IPS-18a (cell line): ENCODE results near the gene ZNF543.
A peak's percentile ranks its signal among the peaks of the same experiment; 100 is the strongest.

Experiments used
- H3K27ac ChIP-seq: one replicate; pipeline ENCODE4 v1.5.1; 2013; ENCODE audit warnings: low read length
- H3K27me3 ChIP-seq: one replicate; pipeline ENCODE4 v1.6.1; 2013; ENCODE audit warnings: mild to moderate bottlenecking, low read length; ENCODE audit not compliant: control insufficient read depth, insufficient read depth
- H3K36me3 ChIP-seq: one replicate; pipeline ENCODE4 v1.6.1; 2013; ENCODE audit warnings: low read depth, low read length; ENCODE audit not compliant: control insufficient read depth
- H3K4me1 ChIP-seq: one replicate; pipeline ENCODE4 v1.6.1; 2013; ENCODE audit warnings: low read depth, low read length; ENCODE audit not compliant: control insufficient read depth
- H3K4me3 ChIP-seq: one replicate; pipeline ENCODE4 v1.5.1; 2013; ENCODE audit warnings: low read length
- H3K9ac ChIP-seq: one replicate; pipeline ENCODE4 v1.6.1; 2013; ENCODE audit warnings: mild to moderate bottlenecking, low read length, moderate library complexity
- H3K9me3 ChIP-seq: one replicate; pipeline ENCODE4 v1.6.1; 2013; ENCODE audit warnings: low read depth, low read length; ENCODE audit not compliant: control insufficient read depth

Gene ZNF543

DNA sequence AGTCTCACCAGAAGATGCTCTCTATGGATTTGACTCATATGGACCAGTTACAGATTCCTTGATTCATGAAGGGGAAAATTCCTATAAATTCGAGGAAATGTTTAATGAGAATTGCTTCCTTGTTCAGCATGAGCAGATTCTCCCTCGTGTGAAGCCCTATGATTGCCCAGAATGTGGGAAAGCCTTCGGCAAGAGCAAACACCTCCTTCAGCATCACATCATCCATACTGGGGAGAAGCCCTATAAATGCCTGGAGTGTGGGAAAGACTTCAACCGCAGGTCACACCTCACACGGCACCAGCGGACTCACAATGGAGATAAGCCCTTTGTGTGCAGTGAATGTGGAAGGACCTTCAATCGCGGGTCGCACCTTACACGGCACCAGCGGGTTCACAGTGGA lies 29.3 kb upstream of the ZNF543 start:
- Histone ChIP-seq H3K27ac (no peak overlapping the region), H3K4me3 (no peak overlapping the region), H3K9me3 (no peaks in the 10 kb centered on the region), H3K36me3 (peaks cover 77% of the 10 kb centered on the region), H3K4me1 (no peaks in the 10 kb centered on the region), H3K9ac (no peak overlapping the region), H3K27me3 (no peaks in the 10 kb centered on the region)

DNA sequence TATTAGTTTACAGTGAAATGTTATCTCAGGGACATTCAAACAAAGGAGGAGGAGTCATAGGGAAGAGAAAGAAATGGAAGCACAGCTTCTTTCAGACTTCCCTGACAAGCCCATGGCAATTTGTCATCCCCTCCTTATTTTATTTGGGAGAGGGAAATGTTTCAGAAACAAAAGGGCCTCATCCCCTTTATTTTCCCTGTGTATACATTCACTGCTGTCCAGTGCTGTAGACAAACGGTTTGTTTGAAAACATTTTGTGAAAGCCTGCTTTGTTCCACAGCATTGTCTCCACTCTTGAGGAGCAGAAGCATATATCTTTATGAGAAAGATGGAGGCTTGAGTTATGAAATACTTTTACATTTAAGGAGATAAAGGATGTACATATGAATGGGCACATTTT lies 27.7 kb upstream of the ZNF543 start:
- no peak overlapping the region for H3K27ac ChIP-seq
- no peaks in the 10 kb centered on the region for H3K27me3 ChIP-seq
- no peak overlapping the region for H3K4me3 ChIP-seq
- no peaks in the 10 kb centered on the region for H3K9me3 ChIP-seq
- no peaks in the 10 kb centered on the region for H3K4me1 ChIP-seq
- peaks cover 63% of the 10 kb centered on the region for H3K36me3 ChIP-seq
- no peak overlapping the region for H3K9ac ChIP-seq

DNA sequence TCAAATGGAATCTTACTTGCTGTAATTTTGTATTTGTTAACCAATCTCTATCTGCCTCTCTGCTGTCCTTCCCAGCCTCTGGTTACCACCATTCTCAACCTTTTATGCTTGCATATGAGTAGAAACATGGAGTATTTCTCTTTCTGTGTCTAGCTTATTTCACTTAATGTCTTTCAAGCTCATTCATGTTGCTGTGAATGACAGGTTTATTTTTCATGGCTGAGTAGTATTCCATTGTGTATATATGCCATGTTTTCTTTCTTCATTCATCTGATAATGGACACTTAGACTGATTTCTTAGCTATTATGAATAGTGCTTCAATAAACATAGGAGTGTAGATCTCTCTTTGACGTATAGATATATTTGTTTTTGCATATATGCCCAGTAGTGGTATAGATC lies 26.6 kb upstream of the ZNF543 start:
- Histone ChIP-seq H3K4me3 (no peak overlapping the region), H3K36me3 (peaks cover 56% of the 10 kb centered on the region)

DNA sequence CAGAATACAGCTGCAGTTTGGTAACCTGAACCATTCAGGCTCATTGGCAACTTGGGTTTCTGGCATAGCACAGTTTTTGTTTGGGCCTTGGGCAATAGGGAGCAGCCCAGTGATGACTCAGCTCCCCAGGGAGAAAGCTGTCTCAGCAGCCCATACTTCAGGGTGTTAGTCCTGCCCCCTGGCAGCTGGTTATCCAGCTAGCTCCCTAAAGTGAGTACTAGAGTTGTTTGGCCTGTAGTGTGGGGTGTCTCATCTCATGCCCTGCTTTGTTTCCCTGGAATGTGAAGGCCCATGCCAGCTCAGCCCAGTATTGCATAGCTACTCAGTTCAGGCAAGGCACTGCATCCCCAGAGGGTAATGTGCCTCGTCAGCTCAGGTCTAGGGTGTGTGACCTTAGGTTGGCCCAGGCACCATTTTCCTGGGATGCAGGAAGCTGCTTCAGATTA lies 18.2 kb upstream of the ZNF543 start:
- Histone ChIP-seq H3K4me1 (no peaks in the 10 kb centered on the region), H3K9me3 (no peaks in the 10 kb centered on the region), H3K4me3 (no peak overlapping the region), H3K9ac (no peak overlapping the region), H3K27me3 (no peaks in the 10 kb centered on the region), H3K27ac (no peak overlapping the region), H3K36me3 (peaks cover 9% of the 10 kb centered on the region)

More for the DNA sequence above, 26.6 kb upstream of the ZNF543 start:
- Histone ChIP-seq H3K27ac (no peak overlapping the region), H3K27me3 (no peaks in the 10 kb centered on the region), H3K4me1 (no peaks in the 10 kb centered on the region), H3K9me3 (no peaks in the 10 kb centered on the region), H3K9ac (no peak overlapping the region)

DNA sequence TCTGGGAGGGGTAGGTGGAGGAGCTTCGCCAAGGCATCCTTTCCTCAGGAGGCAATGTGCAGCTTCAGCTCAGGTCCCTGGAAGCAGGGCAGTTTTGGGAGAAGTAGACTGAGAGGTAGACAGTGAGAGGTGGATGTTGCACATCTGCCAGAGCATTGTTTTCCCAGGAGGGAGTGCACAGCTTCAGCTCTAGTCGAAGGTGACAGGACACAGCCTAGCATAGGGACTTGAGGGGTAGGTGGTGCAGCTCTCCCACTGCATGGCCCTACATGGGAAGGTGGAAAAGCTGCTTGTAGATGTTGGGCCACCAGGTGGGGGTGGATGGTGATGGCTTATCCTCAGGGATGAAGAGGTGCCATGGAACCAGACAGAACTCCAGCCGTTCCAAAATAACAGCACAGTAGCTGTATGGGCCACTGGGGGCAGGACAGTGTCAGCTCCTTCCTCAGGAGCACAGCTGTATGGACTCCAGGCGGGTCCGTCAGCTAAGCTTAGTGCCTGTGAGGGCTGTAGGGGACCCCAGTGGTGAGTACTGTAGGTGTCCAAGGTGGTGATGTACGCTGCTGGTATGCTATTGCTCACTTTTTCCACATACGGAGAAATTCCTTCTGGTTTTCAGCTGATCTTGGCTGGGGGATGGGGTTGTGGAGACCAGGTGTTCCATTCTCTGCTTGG lies 17.4 kb upstream of the ZNF543 start:
- Histone ChIP-seq H3K9me3 (no peaks in the 10 kb centered on the region), H3K9ac (no peak overlapping the region), H3K4me3 (no peak overlapping the region), H3K4me1 (no peaks in the 10 kb centered on the region), H3K27me3 (no peaks in the 10 kb centered on the region), H3K27ac (no peak overlapping the region), H3K36me3 (peaks cover 5% of the 10 kb centered on the region)

DNA sequence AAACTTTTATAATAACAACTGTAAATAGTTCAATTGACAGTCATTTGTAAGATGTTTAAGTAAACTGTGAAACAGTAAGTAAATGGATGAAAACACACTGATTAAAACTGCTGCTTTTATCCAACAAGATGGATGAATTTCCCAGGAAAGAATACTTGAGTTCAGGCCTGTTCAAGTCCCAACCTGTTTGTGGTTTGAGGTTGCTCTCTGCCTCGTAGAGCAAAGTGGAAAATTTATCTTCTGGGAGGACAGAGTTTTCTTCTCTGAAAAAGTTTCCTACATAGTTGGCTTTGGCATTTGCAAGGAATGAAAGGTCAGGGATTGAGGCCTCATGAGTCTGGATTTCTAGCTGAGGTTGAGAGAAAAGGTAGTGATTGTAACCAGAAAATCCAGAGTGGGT lies 15.2 kb upstream of the ZNF543 start:
- Histone ChIP-seq H3K4me3 (no peak overlapping the region), H3K27me3 (no peaks in the 10 kb centered on the region), H3K4me1 (no peaks in the 10 kb centered on the region), H3K9me3 (no peaks in the 10 kb centered on the region), H3K36me3 (peaks cover 4% of the 10 kb centered on the region), H3K27ac (no peak overlapping the region), H3K9ac (no peak overlapping the region)

DNA sequence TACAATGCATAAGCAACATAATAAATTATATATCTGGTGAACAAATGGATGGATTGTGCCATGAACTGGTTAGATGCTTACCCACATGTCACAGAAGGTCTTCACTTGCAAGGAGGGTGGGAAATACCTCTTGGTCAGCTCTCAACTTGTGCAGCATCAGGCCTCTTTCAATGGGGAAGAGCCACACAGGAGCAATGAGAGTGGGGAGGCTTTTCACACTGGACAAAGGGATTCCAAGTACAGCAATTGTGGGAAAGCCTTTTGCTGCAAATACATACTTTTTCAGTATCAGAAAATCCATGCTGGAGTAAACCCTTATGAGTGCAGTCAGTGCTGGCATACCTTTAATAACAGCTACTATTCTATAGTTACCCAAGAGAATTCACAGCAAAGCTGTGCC lies 11.8 kb upstream of the ZNF543 start:
- Histone ChIP-seq H3K27me3 (peaks cover 2% of the 10 kb centered on the region), H3K4me1 (no peaks in the 10 kb centered on the region), H3K27ac (no peak overlapping the region), H3K36me3 (no peaks in the 10 kb centered on the region), H3K9ac (no peak overlapping the region), H3K9me3 (no peaks in the 10 kb centered on the region), H3K4me3 (no peak overlapping the region)

DNA sequence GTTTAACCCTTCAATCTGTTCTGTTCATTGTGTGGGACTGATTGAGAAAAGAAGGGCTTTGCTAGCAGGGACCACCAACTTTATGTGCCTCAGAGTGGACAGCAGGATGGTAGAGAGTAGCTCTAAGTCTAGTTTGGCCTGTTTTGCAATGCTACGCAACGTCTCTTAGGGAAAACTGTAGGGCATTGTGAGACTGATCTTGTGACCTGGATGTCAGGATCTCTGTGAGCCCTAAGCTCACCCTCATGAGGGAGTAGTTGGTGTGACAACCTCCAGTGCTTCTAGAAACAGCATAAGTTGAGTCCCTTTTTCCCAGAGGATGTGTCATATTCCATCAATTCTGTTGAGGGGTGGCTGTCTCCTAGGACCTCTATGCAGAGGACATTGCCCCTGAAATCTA lies 9.5 kb upstream of the ZNF543 start:
- no peaks in the 10 kb centered on the region for H3K36me3 ChIP-seq
- no peaks in the 10 kb centered on the region for H3K9me3 ChIP-seq

DNA sequence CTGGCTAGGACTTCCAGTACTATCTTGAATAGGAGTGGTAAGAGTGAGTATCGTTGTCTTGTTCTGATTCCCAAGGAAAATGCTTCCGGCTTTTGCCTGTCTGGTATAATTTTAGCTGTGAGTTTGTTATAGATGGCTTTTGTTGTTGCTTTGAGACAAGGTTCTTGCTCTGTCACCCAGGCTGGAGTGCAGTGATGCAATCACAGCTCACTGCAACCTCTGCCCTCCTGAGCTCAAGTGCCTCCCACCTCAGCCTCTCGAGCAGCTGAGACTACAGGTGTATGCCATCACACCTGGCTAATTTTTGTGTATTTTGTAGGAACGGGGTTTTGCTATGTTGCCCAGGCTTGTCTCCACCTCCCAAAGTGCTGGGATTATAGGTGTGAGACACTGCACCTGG lies 6.1 kb upstream of the ZNF543 start:
- H3K4me1 ChIP-seq, result peaks cover 3% of the 10 kb centered on the region
- H3K4me3 ChIP-seq, result no peak overlapping the region
- H3K27me3 ChIP-seq, result peaks cover 34% of the 10 kb centered on the region
- H3K36me3 ChIP-seq, result no peaks in the 10 kb centered on the region
- H3K27ac ChIP-seq, result no peak overlapping the region
- no peaks in the 10 kb centered on the region for H3K9me3 ChIP-seq
- H3K9ac ChIP-seq, result no peak overlapping the region

More for the DNA sequence above, 9.5 kb upstream of the ZNF543 start:
- H3K4me3 ChIP-seq, result no peak overlapping the region
- H3K27me3 ChIP-seq, result peaks cover 24% of the 10 kb centered on the region
- H3K27ac ChIP-seq, result no peak overlapping the region
- no peak overlapping the region for H3K9ac ChIP-seq
- no peaks in the 10 kb centered on the region for H3K4me1 ChIP-seq

DNA sequence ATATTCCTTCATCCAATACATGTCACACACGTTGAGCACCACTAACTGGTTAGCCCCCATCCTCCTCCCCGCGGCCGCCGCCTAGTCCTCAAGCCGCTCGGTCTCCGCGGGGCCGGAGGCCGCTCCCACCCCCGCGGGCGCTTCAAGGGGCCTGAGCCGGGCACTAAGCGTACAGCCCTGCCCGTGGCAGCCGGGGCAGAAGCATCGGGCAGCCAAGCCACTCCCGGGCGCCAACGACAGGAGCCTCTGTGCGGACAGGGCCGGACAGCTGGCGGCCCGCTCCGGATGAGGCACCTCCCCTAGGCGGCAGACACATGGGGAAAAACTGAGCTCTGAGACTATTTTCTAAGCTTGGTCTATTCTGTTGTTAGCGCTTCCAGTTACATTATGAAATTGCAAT lies 2.8 kb upstream of the ZNF543 start:
- Histone ChIP-seq H3K4me1 (peaks cover 6% of the 10 kb centered on the region), H3K36me3 (no peaks in the 10 kb centered on the region), H3K9me3 (no peaks in the 10 kb centered on the region), H3K27ac (no peak overlapping the region), H3K9ac (no peak overlapping the region), H3K4me3 (no peak overlapping the region), H3K27me3 (peaks cover 34% of the 10 kb centered on the region)

DNA sequence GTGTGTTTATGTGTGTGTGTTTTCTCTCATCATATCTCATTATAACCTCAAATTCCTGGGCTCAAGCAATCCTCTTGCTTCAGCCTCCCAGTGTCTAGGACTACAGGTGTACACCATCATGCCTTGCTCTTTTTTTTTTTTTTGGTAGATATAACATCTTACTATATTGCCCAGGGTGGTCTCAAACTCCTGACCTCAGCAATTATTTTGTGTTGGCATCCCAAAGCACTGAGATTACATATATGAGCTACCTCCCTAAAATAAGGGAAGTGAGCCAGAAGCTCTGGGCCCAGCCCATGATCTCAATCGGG lies 448 bp upstream of the ZNF543 start:
- Histone ChIP-seq H3K4me3 (peak overlapping the region; percentile 93), H3K4me1 (peaks cover 6% of the 10 kb centered on the region), H3K27me3 (peaks cover 20% of the 10 kb centered on the region), H3K27ac (no peak overlapping the region), H3K36me3 (peaks cover 12% of the 10 kb centered on the region), H3K9ac (no peak overlapping the region), H3K9me3 (no peaks in the 10 kb centered on the region)

DNA sequence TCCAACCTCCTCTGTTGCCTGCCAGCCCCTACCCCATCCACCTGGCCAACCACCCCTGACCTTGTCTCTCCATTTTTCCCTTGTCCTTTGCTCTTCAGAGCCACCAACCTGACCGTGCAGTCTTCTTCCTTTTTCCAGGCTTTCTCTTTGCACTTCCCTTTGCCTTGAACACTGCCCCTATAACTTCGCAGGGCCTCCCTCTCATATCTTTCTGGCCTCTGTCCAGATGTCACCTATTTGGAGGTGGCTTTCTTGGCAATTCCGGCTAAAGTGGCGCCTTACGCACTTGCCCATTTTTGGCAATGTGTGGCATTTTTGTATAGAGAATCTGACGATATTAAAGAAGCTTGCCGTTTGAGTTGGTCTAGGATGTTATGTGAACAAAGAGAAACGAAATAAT lies 844 bp downstream of the ZNF543 start:
- Histone ChIP-seq H3K4me3 (peak overlapping the region; percentile 93), H3K9me3 (no peaks in the 10 kb centered on the region), H3K27me3 (peaks cover 7% of the 10 kb centered on the region), H3K9ac (peak overlapping the region; percentile 87), H3K4me1 (peaks cover 6% of the 10 kb centered on the region), H3K36me3 (peaks cover 23% of the 10 kb centered on the region), H3K27ac (no peak overlapping the region)
